Activated CD8-positive, alpha-beta T cell treated with anti-CD3 and anti-CD28 coated beads for 36 hours (primary cell): ENCODE measurements around the gene MCC. TPM values are rescaled to one million over a fixed set of nuclear protein-coding genes. Genes with fewer than 3 reads are reported as not detected.

Experiments
- ATAC-seq: fragments of 200-7000 bp; cut with Tn5 transposase; one replicate; pipeline ENCODE4 v1.10.0; 2021; ENCODE audit warnings: mild to moderate bottlenecking, moderate library complexity
- CTCF ChIA-PET: fragments of 350-600 bp; sonication (Branson Sonifier 250); formaldehyde crosslinking; loops from one replicate; lab custom pipeline; 2021; ENCODE audit warnings: antibody characterized with exemption; lab: Charles Lee
- POLR2A ChIA-PET: fragments of 350-600 bp; sonication (Branson Sonifier 250); formaldehyde crosslinking; loops from one replicate; lab custom pipeline; 2021; ENCODE audit warnings: antibody characterized with exemption; lab: Charles Lee
- DNase-seq: peaks from one replicate; pipeline ENCODE4 v3.0.0-alpha.2; 2020
- H3K27ac Mint-ChIP-seq: one replicate; pipeline ENCODE4 v1.8.0; 2021; ENCODE audit warnings: mild to moderate bottlenecking, mixed read lengths
- H3K27me3 Mint-ChIP-seq: one replicate; pipeline ENCODE4 v1.8.0; 2021; ENCODE audit warnings: mixed read lengths
- H3K36me3 Mint-ChIP-seq: one replicate; pipeline ENCODE4 v1.8.0; 2021; ENCODE audit warnings: low read depth, mixed read lengths
- H3K4me1 Mint-ChIP-seq: one replicate; pipeline ENCODE4 v1.8.0; 2021; ENCODE audit warnings: low read depth, mixed read lengths
- H3K4me3 Mint-ChIP-seq: one replicate; pipeline ENCODE4 v1.8.0; 2021; ENCODE audit warnings: mild to moderate bottlenecking, moderate library complexity, mixed read lengths
- H3K9me3 Mint-ChIP-seq: one replicate; pipeline ENCODE4 v1.8.0; 2021; ENCODE audit warnings: mixed read lengths
- intact Hi-C: fragments of 100-400 bp; cut with micrococcal nuclease; formaldehyde crosslinking; loops from one replicate; pipeline ENCODE4 v1.10.0; 2022
- total RNA-seq, 2 experiments: library from RNA; stranded (reverse); gene quantifications; one replicate each; pipeline ENCODE4 v1.2.3, GENCODE V29; 2021
- TF ChIP-seq, protein P1 (sequence below): fragments of 200-600 bp; IDR thresholded peaks from one replicate; pipeline ENCODE4 v1.8.0; 2022; ENCODE audit warnings: antibody characterized with exemption, mild to moderate bottlenecking

MCC gene
- total RNA-seq, 2 experiments from 2014 or later, result 4.9 to 5.4 TPM

DNA sequence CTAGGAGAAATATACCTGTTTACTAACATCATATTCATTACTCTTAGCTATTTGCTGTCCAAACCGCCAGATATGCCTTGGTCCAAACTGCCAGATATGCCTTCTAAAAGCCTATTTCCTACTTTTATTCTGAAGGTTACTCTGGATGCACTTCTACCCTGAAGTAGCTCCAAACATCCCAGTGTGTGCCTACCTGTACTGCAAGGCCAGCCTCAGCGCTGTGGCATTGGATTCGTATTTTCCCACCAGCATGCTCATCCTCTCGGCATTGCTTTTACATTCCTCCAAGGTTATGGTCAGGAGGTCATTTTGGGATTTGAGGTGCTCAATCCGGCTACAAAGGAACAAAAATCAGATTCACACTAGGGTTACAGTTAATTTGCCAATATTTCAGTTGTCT is 417.4 kb downstream of the MCC start:
- no peak for DNase-seq
- ChIA-PET CTCF (no interaction called here), POLR2A (no interaction called here)
- no peak overlapping the region for H3K27ac Mint-ChIP-seq
- no peaks in the 10 kb centered on the region for H3K27me3 Mint-ChIP-seq
- TF ChIP-seq, protein P1, sequence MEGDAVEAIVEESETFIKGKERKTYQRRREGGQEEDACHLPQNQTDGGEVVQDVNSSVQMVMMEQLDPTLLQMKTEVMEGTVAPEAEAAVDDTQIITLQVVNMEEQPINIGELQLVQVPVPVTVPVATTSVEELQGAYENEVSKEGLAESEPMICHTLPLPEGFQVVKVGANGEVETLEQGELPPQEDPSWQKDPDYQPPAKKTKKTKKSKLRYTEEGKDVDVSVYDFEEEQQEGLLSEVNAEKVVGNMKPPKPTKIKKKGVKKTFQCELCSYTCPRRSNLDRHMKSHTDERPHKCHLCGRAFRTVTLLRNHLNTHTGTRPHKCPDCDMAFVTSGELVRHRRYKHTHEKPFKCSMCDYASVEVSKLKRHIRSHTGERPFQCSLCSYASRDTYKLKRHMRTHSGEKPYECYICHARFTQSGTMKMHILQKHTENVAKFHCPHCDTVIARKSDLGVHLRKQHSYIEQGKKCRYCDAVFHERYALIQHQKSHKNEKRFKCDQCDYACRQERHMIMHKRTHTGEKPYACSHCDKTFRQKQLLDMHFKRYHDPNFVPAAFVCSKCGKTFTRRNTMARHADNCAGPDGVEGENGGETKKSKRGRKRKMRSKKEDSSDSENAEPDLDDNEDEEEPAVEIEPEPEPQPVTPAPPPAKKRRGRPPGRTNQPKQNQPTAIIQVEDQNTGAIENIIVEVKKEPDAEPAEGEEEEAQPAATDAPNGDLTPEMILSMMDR, result no peak
- no peak for ATAC-seq
- H3K4me1 Mint-ChIP-seq, result peaks cover 41% of the 10 kb centered on the region
- no peaks in the 10 kb centered on the region for H3K9me3 Mint-ChIP-seq
- H3K36me3 Mint-ChIP-seq, result peaks cover 5% of the 10 kb centered on the region
- no peak overlapping the region for H3K4me3 Mint-ChIP-seq
- intact Hi-C loops, result no loop called here

DNA sequence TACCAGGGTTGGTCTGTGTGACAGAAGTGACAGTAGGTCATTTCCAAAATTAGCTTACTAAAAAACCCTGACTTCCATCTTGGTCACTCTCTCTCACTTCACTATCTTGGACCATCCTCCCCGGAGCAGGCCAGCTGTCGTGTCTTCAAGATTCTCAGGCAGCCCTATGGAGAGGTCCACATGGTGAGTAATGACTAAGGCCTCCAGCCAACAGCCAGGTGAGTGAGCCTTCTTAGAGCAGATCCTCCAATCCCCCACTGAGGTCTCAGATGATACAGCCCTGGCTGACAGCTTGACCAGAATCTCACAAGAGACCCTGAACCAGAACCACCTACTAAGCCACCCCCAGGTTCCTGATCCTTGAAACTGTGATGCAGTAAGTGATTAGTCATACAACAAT is 419.7 kb downstream of the MCC start:
- no peak for ATAC-seq
- DNase-seq, result no peak
- H3K27ac Mint-ChIP-seq, result no peak overlapping the region
- peaks cover 3% of the 10 kb centered on the region for H3K36me3 Mint-ChIP-seq
- ChIA-PET CTCF (interaction anchor here (0.9 kb wide), 1 partner anchor 72 kb away, joined by 4 read pairs; no protein-coding TSS in a partner anchor), POLR2A (no interaction called here)
- H3K4me1 Mint-ChIP-seq, result peaks cover 44% of the 10 kb centered on the region
- H3K9me3 Mint-ChIP-seq, result no peaks in the 10 kb centered on the region
- no peaks in the 10 kb centered on the region for H3K27me3 Mint-ChIP-seq
- intact Hi-C loops, result no loop called here
- TF ChIP-seq, protein P1, result no peak
- no peak overlapping the region for H3K4me3 Mint-ChIP-seq

- H3K9me3 Mint-ChIP-seq, result no peaks in the 10 kb centered on the region
- POLR2A ChIA-PET, result no interaction called here
- DNase-seq (no peak), ATAC-seq (no peak)
- TF ChIP-seq, protein P1, result no peak
- no peaks in the 10 kb centered on the region for H3K27me3 Mint-ChIP-seq
- intact Hi-C loops, result no loop called here
- peaks cover 44% of the 10 kb centered on the region for H3K4me1 Mint-ChIP-seq
- H3K36me3 Mint-ChIP-seq, result peaks cover 3% of the 10 kb centered on the region
- CTCF ChIA-PET, result interaction anchor here (0.9 kb wide), 1 partner anchor 71 kb away, joined by 4 read pairs; no protein-coding TSS in a partner anchor
- H3K4me3 Mint-ChIP-seq, result no peak overlapping the region
- H3K27ac Mint-ChIP-seq, result no peak overlapping the region
Measured at GRCh38 chr5:113067635-113068344, 420.5 kb downstream of the MCC start.

GRCh38 chr5:113065626-113066025 is 422.6 kb downstream of the MCC start:
- Mint-ChIP-seq H3K4me3 (no peak overlapping the region), H3K4me1 (peaks cover 62% of the 10 kb centered on the region), H3K36me3 (peaks cover 3% of the 10 kb centered on the region), H3K9me3 (no peaks in the 10 kb centered on the region), H3K27ac (no peak overlapping the region), H3K27me3 (no peaks in the 10 kb centered on the region)
- TF ChIP-seq, protein P1, result no peak
- POLR2A ChIA-PET, result no interaction called here
- CTCF ChIA-PET, result interaction anchor here (0.8 kb wide), 1 partner anchor 70 kb away, joined by 4 read pairs; no protein-coding TSS in a partner anchor
- DNase-seq (no peak), ATAC-seq (no peak)
- intact Hi-C loops, result no loop called here

DNA sequence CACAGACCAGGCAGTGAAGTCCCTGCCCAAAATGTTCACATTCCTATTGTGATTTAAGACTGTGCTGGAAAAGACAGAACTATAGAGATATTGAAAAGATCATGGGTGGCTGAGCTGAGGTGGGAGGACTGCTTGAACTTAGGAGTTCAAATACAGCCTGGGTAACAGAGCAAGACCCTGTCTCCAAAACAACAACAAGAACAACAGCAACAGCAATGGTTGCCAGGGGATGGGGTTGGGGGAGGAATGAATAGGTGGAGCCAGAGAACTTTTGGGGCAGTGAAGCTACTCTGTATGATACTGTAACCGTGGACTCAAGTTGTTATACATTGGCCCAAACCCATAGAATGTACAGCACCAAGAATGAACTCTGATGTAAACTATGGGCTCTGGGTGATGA is 423.4 kb downstream of the MCC start:
- no peaks in the 10 kb centered on the region for H3K9me3 Mint-ChIP-seq
- TF ChIP-seq, protein P1, result no peak
- H3K36me3 Mint-ChIP-seq, result peaks cover 3% of the 10 kb centered on the region
- H3K4me1 Mint-ChIP-seq, result peaks cover 65% of the 10 kb centered on the region
- peak; percentile 6 for ATAC-seq
- DNase-seq, result no peak
- ChIA-PET POLR2A (interaction anchor here (0.6 to 2.2 kb wide), 2 partner anchors 8 to 381 kb away, joined by 3 to 10 read pairs; no protein-coding TSS in a partner anchor), CTCF (interaction anchor here (0.8 to 1.5 kb wide), 4 partner anchors 9 to 69 kb away, joined by 3 to 4 read pairs (median 4); no protein-coding TSS in a partner anchor)
- H3K27me3 Mint-ChIP-seq, result no peaks in the 10 kb centered on the region
- no peak overlapping the region for H3K27ac Mint-ChIP-seq
- intact Hi-C loops, result no loop called here
- H3K4me3 Mint-ChIP-seq, result no peak overlapping the region
